Thoracic aorta (tissue), 2 donors: ENCODE data around the gene MYOG. TPM values are rescaled to one million over a fixed set of nuclear protein-coding genes. Genes with fewer than 3 reads are reported as not detected.

Experiments used
- ATAC-seq: fragments of 150-250 bp; one replicate; pipeline ENCODE4 v1.8.0; 2017; ENCODE audit warnings: low read depth; ENCODE audit not compliant: insufficient number of reproducible peaks, low FRiP score
- DNase-seq: peaks from one replicate; pipeline ENCODE4 v3.0.0-alpha.2; 2020; ENCODE audit warnings: low spot score
- H3K27ac ChIP-seq, 2 donors: fragments of 200-600 bp; sonication (generic); 1 replicate in 1 of 2; 2 replicates in 1 of 2; pipeline ENCODE4 v1.5.1; 2016; ENCODE audit warnings: mild to moderate bottlenecking in 2 of 2, moderate library complexity in 2 of 2
- H3K27me3 ChIP-seq: fragments of 200-600 bp; sonication (generic); replicated peaks from 2 replicates; pipeline ENCODE4 v1.6.0; 2016; ENCODE audit warnings: mild to moderate bottlenecking; ENCODE audit not compliant: insufficient read depth
- H3K36me3 ChIP-seq: fragments of 200-600 bp; sonication (generic); one replicate; pipeline ENCODE4 v1.5.1; 2016
- H3K4me1 ChIP-seq, 2 donors: fragments of 200-600 bp; sonication (generic); 1 replicate in 1 of 2; 2 replicates in 1 of 2; pipeline versions ENCODE4 v1.5.1 to v1.6.0; 2016; ENCODE audit warnings: low read depth in 2 of 2, mild to moderate bottlenecking in 1 of 2; ENCODE audit not compliant: control insufficient read depth in 1 of 2
- H3K4me3 ChIP-seq: fragments of 200-600 bp; sonication (generic); 2 replicates; pipeline ENCODE4 v1.5.1; 2016; ENCODE audit warnings: mild to moderate bottlenecking
- H3K9me3 ChIP-seq: fragments of 200-600 bp; sonication (generic); 2 replicates; pipeline ENCODE4 v1.5.1; 2016
- CTCF ChIP-seq: fragments of 200-600 bp; sonication (generic); IDR thresholded peaks from one replicate; pipeline ENCODE4 v1.5.1; 2019; ENCODE audit warnings: antibody characterized with exemption
- total RNA-seq, 2 donors: library from RNA; depleted of rRNA; stranded (reverse); fragments of >200 nt; gene quantifications; one replicate each; pipeline versions ENCODE4 v1.1.0 to v1.2.3, GENCODE V29; 2016

Gene MYOG
- total RNA-seq, 2 donors from 2014 or later: not detected

- no peak for TF ChIP-seq CTCF
- Histone ChIP-seq H3K27ac (no peak overlapping the region), H3K4me1 (peaks cover 13 to 38% of the 10 kb centered on the region in 2 donors), H3K9me3 (no peaks in the 10 kb centered on the region), H3K4me3 (no peak overlapping the region), H3K27me3 (no peaks in the 10 kb centered on the region), H3K36me3 (no peaks in the 10 kb centered on the region)
- DNase-seq: no peak
- no peak for ATAC-seq
These were observed 51.9 kb downstream of the MYOG start for GRCh38 chr1:203033917-203034316.

GRCh38 chr1:203033287-203033686 is 52.5 kb downstream of the MYOG start:
- no peak for ATAC-seq
- DNase-seq: no peak
- TF ChIP-seq CTCF: no peak
- Histone ChIP-seq H3K36me3 (no peaks in the 10 kb centered on the region), H3K9me3 (no peaks in the 10 kb centered on the region), H3K4me1 (peaks cover 11 to 38% of the 10 kb centered on the region in 2 donors), H3K27ac (no peak overlapping the region), H3K4me3 (no peak overlapping the region), H3K27me3 (no peaks in the 10 kb centered on the region)

Other genes with a start within 250 kb of the MYOG start
- 1 to 10 TPM; 5.0 to 6.0 TPM for gene RABIF, start 196.9 kb downstream of the MYOG start, total RNA-seq
- gene KLHL12, start 158.8 kb downstream of the MYOG start, total RNA-seq: 10 to 100 TPM; 12.6 to 18.5 TPM
- 10 to 100 TPM; 91.8 to 98.6 TPM for gene ADIPOR1, start 127.7 kb downstream of the MYOG start, total RNA-seq
- 10 to 100 TPM; 41.6 to 61.9 TPM for gene CYB5R1, start 118.8 kb downstream of the MYOG start, total RNA-seq
- gene TMEM183A, start 78.6 kb downstream of the MYOG start, total RNA-seq: 10 to 100 TPM; 54.3 to 72.6 TPM
- 10 to 100 TPM; 13.5 to 16.5 TPM for gene PPFIA4, start 59.5 kb downstream of the MYOG start, total RNA-seq
- not detected for gene ADORA1, start 41.7 kb upstream of the MYOG start, total RNA-seq
- not detected for gene MYBPH, start 89.8 kb upstream of the MYOG start, total RNA-seq
- 1 to 10 TPM in 1 of 2 donors, under 1 TPM in 1; 0.68 to 5.0 TPM for gene CHI3L1, start 100.7 kb upstream of the MYOG start, total RNA-seq
- gene CHIT1, start 143.7 kb upstream of the MYOG start, total RNA-seq: under 1 TPM; 0.14 to 0.41 TPM
- gene BTG2, start 219.5 kb upstream of the MYOG start, total RNA-seq: 100 to 1,000 TPM; 119 to 164 TPM